Subcutaneous adipose tissue (tissue), 4 donors: Measurements from ENCODE around the gene PCDH9. TPM values are rescaled to one million over a fixed set of nuclear protein-coding genes. Genes with fewer than 3 reads are reported as not detected.

Experiments used
- CTCF ChIP-seq: fragments of 450-650 bp; IDR thresholded peaks from one replicate; pipeline ENCODE4 v1.5.1; 2016; ENCODE audit warnings: low read depth, mild to moderate bottlenecking, control low read depth, antibody characterized with exemption, moderate library complexity
- total RNA-seq, 4 donors: library from RNA; depleted of rRNA; stranded (reverse); fragments of >200 nt; gene quantifications; one replicate each; pipeline ENCODE4 v1.1.0, GENCODE V29; 2016

Gene PCDH9
- total RNA-seq, 4 donors from 2014 or later = 9.0 to 28.4 (median 12.0) TPM

- TF ChIP-seq CTCF = no peak
Measured at GRCh38 chr13:66612983-66613382, 617.2 kb downstream of the PCDH9 start.

- no peak for TF ChIP-seq CTCF
Measured at GRCh38 chr13:66586489-66586888, 643.6 kb downstream of the PCDH9 start.

GRCh38 chr13:66585669-66586203 lies 644.4 kb downstream of the PCDH9 start:
- TF ChIP-seq CTCF = no peak

GRCh38 chr13:66581675-66582074 lies 648.5 kb downstream of the PCDH9 start:
- TF ChIP-seq CTCF = no peak

- no peak for TF ChIP-seq CTCF
Measured at GRCh38 chr13:66578305-66578704, 651.8 kb downstream of the PCDH9 start.

GRCh38 chr13:66577358-66577757 lies 652.8 kb downstream of the PCDH9 start:
- TF ChIP-seq CTCF = no peak

GRCh38 chr13:66576381-66576780 lies 653.8 kb downstream of the PCDH9 start:
- no peak for TF ChIP-seq CTCF
